GM21619 (cell line): ENCODE data around the gene NOS1AP.
"Not testable (repeated sequence)": the region's sequence is repeated elsewhere in the genome, so short reads cannot be mapped to it uniquely, and the experiment has no call there.

Experiments
- ATAC-seq: cut with Tn5 transposase; IDR thresholded peaks from one replicate; pipeline ENCODE4 v1.9.1; 2021; ENCODE audit not compliant: unreplicated experiment

Gene NOS1AP

DNA sequence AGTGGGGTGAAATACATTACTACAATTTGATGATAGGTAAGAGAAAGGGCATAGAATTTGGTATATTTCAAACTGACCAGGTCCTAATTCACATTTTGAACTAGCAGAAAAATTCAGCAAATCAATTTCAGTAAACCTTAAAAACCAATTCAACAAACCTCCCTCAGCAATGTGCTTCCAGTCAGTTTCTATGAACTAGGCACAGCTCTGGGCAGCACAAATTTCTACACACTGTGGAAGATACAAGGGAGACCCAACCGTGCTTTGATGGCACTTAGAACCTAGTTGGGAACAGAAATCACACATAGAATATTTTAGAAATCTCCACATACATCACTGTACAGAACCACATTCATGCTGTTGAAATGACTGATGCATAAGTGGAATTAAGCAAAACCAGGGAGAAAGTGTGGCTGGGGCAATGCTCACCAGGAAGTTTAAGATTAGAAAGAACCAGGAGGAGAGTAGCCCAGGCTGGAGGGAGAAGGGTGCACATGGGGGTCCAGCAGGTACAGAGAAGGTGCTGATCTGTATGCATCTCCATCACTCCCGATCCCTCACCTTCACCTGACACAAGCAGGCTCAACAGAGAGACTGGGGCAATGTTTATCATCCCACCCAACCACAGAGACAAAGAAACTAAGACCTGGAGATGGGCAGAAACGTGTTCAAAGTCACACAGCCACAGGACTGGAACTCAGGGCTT, 326.9 kb downstream of the NOS1AP start:
- no peak for ATAC-seq

DNA sequence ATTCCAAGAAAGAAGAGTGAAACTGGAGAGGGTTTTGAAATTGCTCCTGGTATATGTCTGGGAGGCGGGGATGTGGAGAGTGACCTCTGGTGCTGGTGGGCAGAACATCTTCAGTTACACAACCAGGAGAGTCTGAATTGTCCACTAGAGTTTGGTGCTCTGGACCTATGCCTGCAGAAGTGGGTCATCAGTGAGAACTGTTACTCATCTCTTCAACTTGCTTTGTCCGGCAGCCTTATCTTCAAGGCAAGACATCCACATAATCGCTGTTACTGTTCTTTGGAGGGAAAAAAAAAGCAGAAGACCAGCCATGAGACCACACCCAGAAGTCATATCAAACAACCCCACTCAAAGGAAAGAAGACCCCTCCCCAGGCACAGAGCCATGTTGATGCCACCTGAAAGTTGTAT, 327.6 kb downstream of the NOS1AP start:
- no peak for ATAC-seq

GRCh38 chr1:162397943-162398560, 328.6 kb downstream of the NOS1AP start:
- no peak for ATAC-seq

- no peak for ATAC-seq
Observed at GRCh38 chr1:162398999-162399580, 329.6 kb downstream of the NOS1AP start.

- no peak for ATAC-seq
Observed at GRCh38 chr1:162400790-162401355, 331.4 kb downstream of the NOS1AP start.

DNA sequence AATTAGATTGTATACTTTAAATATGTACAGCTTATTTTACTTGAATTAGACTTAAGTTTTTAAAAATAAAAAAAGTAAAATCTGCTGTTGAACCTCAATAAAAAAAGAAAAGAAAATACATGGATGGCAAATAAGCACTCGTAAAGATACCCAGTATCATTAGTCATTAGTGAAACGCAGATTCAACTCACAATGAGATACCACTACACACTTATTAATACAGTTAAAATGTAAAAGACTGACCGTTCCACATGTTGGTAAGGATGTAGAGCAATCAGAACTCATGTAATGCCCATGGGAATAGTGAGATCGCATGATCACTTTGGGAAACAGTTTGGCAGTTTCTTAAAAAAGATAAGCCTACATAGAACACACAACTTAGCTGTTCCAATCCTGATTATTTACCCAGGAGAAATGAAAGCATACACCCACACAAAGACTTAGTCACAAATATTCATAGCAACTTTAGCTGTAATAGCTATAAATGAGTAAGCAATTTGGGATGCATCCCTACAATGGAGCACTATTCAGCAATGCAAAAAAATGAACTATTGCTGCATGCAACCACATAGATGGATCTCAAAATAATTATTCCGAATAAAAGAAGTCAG, 335.2 kb downstream of the NOS1AP start:
- no peak for ATAC-seq

- ATAC-seq: no peak
Observed at GRCh38 chr1:162405800-162406199, 336.3 kb downstream of the NOS1AP start.

DNA sequence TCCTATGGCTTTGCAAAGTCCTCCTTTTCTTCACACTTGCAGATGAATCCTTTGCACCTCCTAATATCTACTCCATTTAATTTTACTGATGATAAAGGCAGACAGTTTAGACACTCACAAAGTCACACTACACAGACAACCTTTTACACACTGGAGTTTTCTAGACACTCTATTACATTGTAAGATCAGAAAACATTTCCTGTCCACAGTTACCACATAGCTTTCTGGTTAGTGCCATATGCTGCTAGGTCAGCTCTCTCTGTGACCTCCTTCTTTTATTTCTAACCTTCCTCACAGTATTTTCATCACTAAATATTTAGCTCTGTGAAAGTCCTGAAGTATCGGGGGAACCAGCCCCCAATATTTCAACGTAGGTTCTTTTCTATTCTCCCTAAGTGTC, 337.3 kb downstream of the NOS1AP start:
- ATAC-seq: no peak

DNA sequence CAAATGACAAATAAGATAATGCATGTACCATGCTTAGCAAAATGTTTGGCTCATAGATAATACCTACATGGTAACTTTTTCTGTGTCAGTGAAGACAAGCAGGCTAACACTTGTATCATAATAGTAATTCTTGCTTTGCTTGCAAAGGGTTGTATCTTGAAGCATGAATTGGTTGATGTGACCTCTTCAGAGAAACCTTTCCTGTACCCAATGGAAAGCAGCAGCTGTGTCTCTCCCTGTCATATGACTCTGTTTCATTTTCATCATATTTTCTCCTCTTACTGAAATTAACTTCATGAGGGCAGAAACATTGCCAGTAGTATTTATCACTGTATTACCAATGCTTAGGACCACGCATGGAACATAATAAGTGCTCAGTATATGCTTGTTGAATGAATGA, 338.0 kb downstream of the NOS1AP start:
- no peak for ATAC-seq

GRCh38 chr1:162412002-162412401, 342.5 kb downstream of the NOS1AP start, which contains the start of gene SH2D1B:
Gene SH2D1B (minus strand): TSS chr1:162412136. CDS start chr1:162412016, 120 bp downstream.
- ATAC-seq: no peak

DNA sequence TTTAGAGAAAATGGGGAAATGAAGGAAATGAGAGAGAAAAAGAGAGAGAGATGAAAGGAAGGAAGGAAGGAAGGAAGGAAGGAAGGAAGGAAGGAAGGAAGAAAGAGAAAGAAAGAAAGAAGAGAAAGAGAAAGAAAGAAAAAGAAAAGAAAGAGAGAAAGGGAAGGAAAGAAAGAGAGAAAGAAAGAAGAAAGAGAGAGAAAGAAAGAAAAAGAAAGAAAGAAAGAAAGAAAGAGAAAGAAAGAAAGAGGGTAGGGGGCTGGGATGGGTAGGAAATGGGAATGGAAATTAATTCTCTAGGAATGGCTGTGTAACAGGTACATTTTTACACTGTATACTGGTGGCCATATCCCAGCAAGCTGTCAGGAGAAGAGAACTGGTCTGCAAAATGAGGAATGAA, 346.7 kb downstream of the NOS1AP start:
- ATAC-seq: no peak

DNA sequence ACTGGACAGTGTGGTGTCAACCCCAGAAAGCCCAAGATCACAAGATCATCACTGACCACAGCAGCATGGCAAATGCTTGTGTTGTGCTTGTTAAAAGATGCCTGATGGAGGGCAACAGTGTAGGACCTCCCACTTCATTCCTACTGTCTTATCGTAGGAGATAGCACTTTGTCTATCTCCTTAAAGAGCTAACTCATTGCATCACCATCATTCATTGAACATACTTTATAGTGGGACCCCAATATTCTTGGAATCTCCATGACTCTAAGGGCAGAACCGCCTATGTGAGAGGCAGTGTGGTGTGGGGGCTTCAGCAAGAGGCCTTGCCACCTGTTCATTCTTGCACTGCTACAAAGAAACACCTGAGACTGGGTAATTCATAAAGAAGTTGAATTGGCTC, 347.4 kb downstream of the NOS1AP start:
- ATAC-seq: no peak

- no peak for ATAC-seq
Observed at GRCh38 chr1:162417650-162418049, 348.2 kb downstream of the NOS1AP start.

GRCh38 chr1:162418584-162418983, 349.1 kb downstream of the NOS1AP start:
- not testable (repeated sequence) for ATAC-seq

DNA sequence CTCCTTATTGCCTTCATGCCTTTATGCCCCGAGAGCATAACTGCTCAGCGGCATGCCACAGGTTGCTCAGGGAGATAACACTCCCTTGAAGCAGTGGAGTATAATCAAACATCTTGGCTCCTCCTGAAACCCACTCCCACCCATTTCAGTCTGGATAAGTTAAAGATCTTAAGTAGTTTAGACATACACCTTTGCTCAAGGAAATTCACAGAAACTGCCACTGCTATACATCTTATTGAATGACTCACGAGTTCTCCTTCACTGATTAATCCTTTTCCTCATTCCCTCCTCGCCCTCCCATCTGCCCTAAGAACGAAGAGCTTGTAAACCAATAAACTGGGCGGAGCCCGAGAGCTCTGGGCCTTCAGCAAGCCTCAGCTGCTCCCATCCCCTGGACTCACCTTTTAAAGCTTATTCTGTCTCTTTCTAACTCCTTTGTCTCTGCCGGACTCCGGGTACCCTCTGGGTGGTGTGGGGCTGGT, 350.0 kb downstream of the NOS1AP start:
- ATAC-seq: not testable (repeated sequence)
